HAP-1 (cell line): ENCODE measurements around the gene HSPH1.

Experiments used
- DNase-seq, 2 experiments: peaks; one replicate each; pipeline ENCODE4 v3.0.0-alpha.2; 2016 to 2020; ENCODE audit warnings: low spot score in 2 of 2
- H3K27me3 ChIP-seq: fragments of 250-450 bp; sonication (Bioruptor Pico); 2 replicates; pipeline ENCODE4 v1.5.1; 2020; ENCODE audit warnings: low read depth, mild to moderate bottlenecking, moderate library complexity
- H3K36me3 ChIP-seq: fragments of 250-450 bp; sonication (Bioruptor Pico); replicated peaks from 2 replicates; pipeline ENCODE4 v1.5.1; 2020; ENCODE audit warnings: mild to moderate bottlenecking
- H3K4me1 ChIP-seq: fragments of 250-450 bp; sonication (Bioruptor Pico); 2 replicates; pipeline ENCODE4 v1.5.1; 2020; ENCODE audit warnings: mild to moderate bottlenecking
- H3K4me3 ChIP-seq: fragments of 250-450 bp; sonication (Bioruptor Pico); 2 replicates; pipeline ENCODE4 v1.5.1; 2020; ENCODE audit warnings: mild to moderate bottlenecking, moderate library complexity
- H3K9me3 ChIP-seq: fragments of 250-450 bp; sonication (Bioruptor Pico); 2 replicates; pipeline ENCODE4 v1.5.1; 2020; ENCODE audit warnings: mild to moderate bottlenecking, moderate library complexity
- in situ Hi-C: fragments of 300-500 bp; cut with MboI; formaldehyde crosslinking; loops from 3 replicates; pipeline ENCODE4 v1.14.3; 2020; ENCODE audit warnings: low sequenced_read_pairs, inconsistent platforms, mixed read lengths

Gene HSPH1

DNA sequence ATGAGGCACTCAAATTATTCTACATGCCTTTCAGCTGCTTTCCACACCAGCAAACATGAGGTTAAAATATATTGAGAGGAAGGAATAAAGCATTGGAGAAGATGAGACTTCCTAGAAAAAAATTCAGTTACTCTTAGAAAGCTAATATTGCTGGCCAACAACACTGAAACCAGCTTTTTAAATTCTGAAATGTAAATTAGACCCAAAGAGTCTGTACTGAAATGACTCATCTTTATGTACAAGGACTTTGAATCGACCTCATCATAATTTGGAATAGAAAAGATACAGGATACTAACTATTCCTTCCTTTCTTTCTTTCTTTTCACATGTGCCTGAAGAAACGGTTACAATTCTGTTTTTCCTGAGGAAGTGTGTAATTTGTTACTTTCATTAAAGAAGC is 6.5 kb upstream of the HSPH1 start:
- H3K4me1 ChIP-seq, result peaks cover 3% of the 10 kb centered on the region

DNA sequence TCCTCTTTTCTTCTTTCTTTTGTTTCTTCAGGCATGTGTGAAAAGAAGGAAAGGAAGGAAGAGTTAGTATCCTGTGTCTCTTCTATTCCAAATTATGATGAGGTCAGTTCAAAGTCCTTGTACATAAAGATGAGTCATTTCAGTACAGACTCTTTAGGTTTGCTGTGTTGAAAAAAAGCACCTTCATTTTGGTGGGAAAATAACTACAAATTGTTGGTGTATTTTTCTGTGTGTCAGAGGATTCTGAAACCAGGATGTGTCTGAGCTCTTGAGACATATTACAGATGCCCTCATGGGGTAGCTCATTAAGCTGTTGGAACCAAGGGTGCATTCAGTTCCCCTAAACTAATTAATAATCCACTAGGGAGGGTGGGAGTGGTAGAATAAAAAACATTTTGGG is 5.8 kb upstream of the HSPH1 start:
- peaks cover 6% of the 10 kb centered on the region for H3K4me1 ChIP-seq
- H3K27me3 ChIP-seq, result no peaks in the 10 kb centered on the region
- DNase-seq, result no peak
- in situ Hi-C loops, result no loop called here
- no peaks in the 10 kb centered on the region for H3K36me3 ChIP-seq
- H3K9me3 ChIP-seq, result no peaks in the 10 kb centered on the region
- H3K4me3 ChIP-seq, result no peak overlapping the region

More for the DNA sequence above, 6.5 kb upstream of the HSPH1 start:
- H3K4me3 ChIP-seq, result no peak overlapping the region
- no peaks in the 10 kb centered on the region for H3K36me3 ChIP-seq
- in situ Hi-C loops, result no loop called here
- H3K9me3 ChIP-seq, result no peaks in the 10 kb centered on the region
- H3K27me3 ChIP-seq, result no peaks in the 10 kb centered on the region
- no peak for DNase-seq

DNA sequence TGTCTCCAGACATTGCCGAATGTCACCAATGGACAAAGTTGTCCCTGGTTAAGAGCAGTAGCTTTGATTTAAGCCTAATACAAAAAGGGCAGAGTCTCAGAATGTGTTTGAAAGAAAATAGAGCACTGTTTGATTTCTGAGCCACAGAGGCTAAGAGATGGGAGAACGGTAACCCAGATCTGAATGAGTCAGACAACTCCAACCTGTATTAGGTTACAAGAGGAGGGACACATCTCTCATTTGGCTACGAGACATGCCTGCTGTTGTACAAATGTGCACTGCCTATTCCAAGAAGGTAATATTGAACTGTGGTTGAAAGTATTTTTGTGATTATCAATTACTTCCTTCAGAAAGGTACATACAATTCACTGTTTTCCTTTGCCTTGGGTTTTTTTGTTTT is 4.9 kb upstream of the HSPH1 start:
- Histone ChIP-seq H3K9me3 (no peaks in the 10 kb centered on the region), H3K36me3 (no peaks in the 10 kb centered on the region), H3K4me3 (no peak overlapping the region), H3K27me3 (no peaks in the 10 kb centered on the region), H3K4me1 (peaks cover 3% of the 10 kb centered on the region)
- no peak for DNase-seq
- in situ Hi-C loops, result no loop called here

GRCh38 chr13:31162151-31163008 is 676 bp upstream of the HSPH1 start:
- H3K9me3 ChIP-seq, result no peaks in the 10 kb centered on the region
- peaks cover 8% of the 10 kb centered on the region for H3K36me3 ChIP-seq
- DNase-seq, result peak; percentile 97
- peaks cover 6% of the 10 kb centered on the region; the same call in 1 of the 2 replicates for H3K4me1 ChIP-seq
- peak overlapping the region; percentile 83 for H3K4me3 ChIP-seq
- in situ Hi-C loops, result no loop called here
- no peaks in the 10 kb centered on the region for H3K27me3 ChIP-seq

DNA sequence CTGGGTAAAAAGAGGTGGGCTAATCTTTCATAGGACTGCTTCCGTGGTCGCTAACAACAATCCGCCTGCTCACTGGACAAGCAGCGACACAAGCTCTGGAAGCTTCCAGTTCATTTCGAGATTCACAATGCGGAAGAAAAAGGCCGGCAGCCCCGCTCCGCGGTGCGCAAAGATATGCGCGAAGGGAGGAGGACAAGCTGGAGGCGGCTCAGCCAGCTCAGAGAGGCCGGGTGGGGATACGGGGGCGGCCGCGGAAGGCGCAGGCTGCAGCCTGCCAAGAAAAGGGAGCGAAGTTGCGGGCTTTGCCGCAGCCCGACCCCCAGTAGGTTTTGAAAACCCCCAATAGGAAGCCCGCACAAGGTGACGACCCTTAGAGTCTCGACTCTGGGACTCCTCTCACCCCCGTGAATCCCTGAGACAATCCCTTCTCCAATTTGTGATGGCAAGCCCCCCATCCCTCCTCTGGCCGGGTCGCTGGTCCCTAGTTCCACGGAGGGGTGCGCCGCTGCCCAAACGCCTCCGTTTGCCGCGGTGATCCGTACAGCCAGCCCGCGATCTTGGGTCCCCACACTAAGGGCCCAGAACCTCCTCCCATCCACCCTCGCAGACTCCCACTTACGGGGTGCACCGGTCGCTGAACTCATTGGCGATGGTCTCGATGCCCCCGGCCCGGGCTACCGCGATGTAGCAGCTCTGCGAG is 697 bp downstream of the HSPH1 start:
- peak overlapping the region; percentile 83 for H3K4me3 ChIP-seq
- H3K9me3 ChIP-seq, result no peaks in the 10 kb centered on the region
- peaks cover 6% of the 10 kb centered on the region; the same call in 1 of the 2 replicates for H3K4me1 ChIP-seq
- peaks cover 17% of the 10 kb centered on the region for H3K36me3 ChIP-seq
- H3K27me3 ChIP-seq, result no peaks in the 10 kb centered on the region
- peak; percentile 44 to 71 for DNase-seq
- in situ Hi-C loops, result no loop called here

DNA sequence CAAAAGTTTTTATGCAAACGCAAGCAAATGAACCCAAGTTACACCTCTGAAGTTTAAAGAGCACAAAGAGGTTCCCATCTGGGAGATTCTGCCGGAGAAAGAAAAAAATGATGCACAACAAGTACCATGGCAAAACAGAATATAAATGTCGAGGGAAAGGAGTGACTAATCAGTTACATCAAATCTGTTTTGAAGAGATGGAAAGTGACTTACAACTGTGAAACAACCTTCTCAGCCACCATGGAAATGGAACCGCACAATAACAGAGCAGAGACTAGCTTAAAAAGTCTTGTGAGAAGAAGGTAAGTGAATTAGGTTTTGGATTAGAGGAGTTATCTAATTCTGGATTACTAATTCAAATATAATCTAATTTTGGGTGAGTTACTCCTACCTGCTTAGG is 2.4 kb downstream of the HSPH1 start:
- Histone ChIP-seq H3K36me3 (peaks cover 34% of the 10 kb centered on the region), H3K27me3 (no peaks in the 10 kb centered on the region), H3K4me1 (peaks cover 6% of the 10 kb centered on the region; the same call in 1 of the 2 replicates), H3K9me3 (no peaks in the 10 kb centered on the region), H3K4me3 (peak overlapping the region; percentile 83)
- in situ Hi-C loops, result no loop called here
- DNase-seq, result no peak

DNA sequence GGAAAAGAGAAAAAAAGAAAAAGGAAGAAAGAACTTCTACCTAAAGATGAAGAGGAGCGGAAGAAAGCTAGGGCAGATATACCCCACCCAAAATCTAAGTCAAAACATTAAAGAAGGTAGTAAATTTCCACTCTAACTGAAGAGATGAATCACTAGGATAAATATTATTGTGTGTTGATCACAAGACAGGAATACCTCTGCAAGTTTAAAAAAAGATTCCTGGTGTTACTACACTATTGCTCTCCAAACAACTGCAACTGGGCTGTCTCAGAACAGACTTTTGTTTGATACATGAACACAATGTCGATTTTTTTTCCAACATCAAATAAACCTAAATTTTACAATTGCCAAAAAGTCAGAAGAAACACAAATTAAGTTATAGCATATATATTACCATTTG is 6.8 kb downstream of the HSPH1 start:
- DNase-seq, result no peak
- H3K4me1 ChIP-seq, result 0 out of 2 replicates have a peak, but pooled peaks cover 3% of the 10 kb centered on the region
- no peaks in the 10 kb centered on the region for H3K9me3 ChIP-seq
- H3K4me3 ChIP-seq, result no peak overlapping the region
- H3K36me3 ChIP-seq, result peaks cover 78% of the 10 kb centered on the region
- no peaks in the 10 kb centered on the region for H3K27me3 ChIP-seq
- in situ Hi-C loops, result no loop called here

DNA sequence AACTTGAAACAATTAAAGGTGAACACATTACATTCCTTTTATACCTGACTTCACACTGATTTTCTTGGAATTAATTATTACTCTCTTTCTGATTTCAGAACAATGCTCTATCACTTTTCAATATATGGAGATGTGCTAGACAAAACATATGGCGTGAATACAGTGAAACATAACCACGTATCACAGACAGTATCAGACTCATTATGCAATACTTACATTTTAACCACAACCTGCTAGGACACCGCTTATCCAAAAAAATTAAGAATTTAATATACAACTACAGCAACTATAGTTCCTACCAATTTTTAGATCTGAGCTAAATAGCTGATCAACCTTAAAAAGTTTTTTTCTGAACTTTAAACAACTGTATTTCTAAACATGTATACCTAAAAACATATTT is 9.9 kb downstream of the HSPH1 start:
- Histone ChIP-seq H3K4me3 (no peak overlapping the region), H3K27me3 (no peaks in the 10 kb centered on the region), H3K9me3 (no peaks in the 10 kb centered on the region), H3K4me1 (no peaks in the 10 kb centered on the region), H3K36me3 (peaks cover 95% of the 10 kb centered on the region)
- DNase-seq, result no peak
- in situ Hi-C loops, result no loop called here

GRCh38 chr13:31150315-31150985 is 11.3 kb downstream of the HSPH1 start:
- in situ Hi-C loops, result no loop called here
- peaks cover 98% of the 10 kb centered on the region for H3K36me3 ChIP-seq
- no peaks in the 10 kb centered on the region for H3K9me3 ChIP-seq
- no peak overlapping the region for H3K4me3 ChIP-seq
- H3K27me3 ChIP-seq, result no peaks in the 10 kb centered on the region
- DNase-seq, result no peak
- no peaks in the 10 kb centered on the region for H3K4me1 ChIP-seq

GRCh38 chr13:31149604-31150003 is 12.1 kb downstream of the HSPH1 start:
- no peaks in the 10 kb centered on the region for H3K9me3 ChIP-seq
- peaks cover 98% of the 10 kb centered on the region for H3K36me3 ChIP-seq
- H3K4me3 ChIP-seq, result no peak overlapping the region
- in situ Hi-C loops, result no loop called here
- no peak for DNase-seq
- H3K4me1 ChIP-seq, result no peaks in the 10 kb centered on the region
- no peaks in the 10 kb centered on the region for H3K27me3 ChIP-seq

- in situ Hi-C loops, result no loop called here
- no peak for DNase-seq
- peaks cover 97% of the 10 kb centered on the region for H3K36me3 ChIP-seq
Measured at GRCh38 chr13:31145417-31145816, 16.3 kb downstream of the HSPH1 start.

GRCh38 chr13:31138515-31138914 is 23.2 kb downstream of the HSPH1 start:
- H3K27me3 ChIP-seq, result no peaks in the 10 kb centered on the region
- peaks cover 82% of the 10 kb centered on the region for H3K36me3 ChIP-seq
- in situ Hi-C loops, result no loop called here
- DNase-seq, result no peak
- H3K4me1 ChIP-seq, result no peaks in the 10 kb centered on the region
- no peak overlapping the region for H3K4me3 ChIP-seq
- H3K9me3 ChIP-seq, result no peaks in the 10 kb centered on the region

More at GRCh38 chr13:31145417-31145816, 16.3 kb downstream of the HSPH1 start:
- Histone ChIP-seq H3K4me3 (no peak overlapping the region), H3K4me1 (no peaks in the 10 kb centered on the region), H3K9me3 (no peaks in the 10 kb centered on the region), H3K27me3 (no peaks in the 10 kb centered on the region)

DNA sequence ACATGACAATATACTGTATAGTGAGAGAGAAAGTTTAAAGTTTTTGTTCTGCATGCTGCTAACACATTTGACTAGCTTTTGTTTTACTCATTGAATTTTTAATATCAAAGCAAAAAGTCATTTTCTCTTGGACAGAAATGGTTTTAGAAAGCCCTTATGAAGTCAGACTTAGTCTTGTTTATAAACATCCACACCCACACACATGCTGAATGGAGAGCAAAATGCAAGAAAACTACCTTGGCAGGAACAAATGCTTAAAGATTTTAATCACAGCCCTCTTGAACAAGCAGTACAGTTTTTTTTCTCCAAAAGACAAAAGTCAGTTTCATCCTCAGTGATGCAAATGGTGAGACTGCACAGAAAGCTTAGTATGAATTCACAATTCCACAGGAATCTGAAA is 25.0 kb downstream of the HSPH1 start:
- H3K27me3 ChIP-seq, result no peaks in the 10 kb centered on the region
- no peaks in the 10 kb centered on the region for H3K4me1 ChIP-seq
- no peak for DNase-seq
- peaks cover 64% of the 10 kb centered on the region for H3K36me3 ChIP-seq
- in situ Hi-C loops, result no loop called here
- no peaks in the 10 kb centered on the region for H3K9me3 ChIP-seq
- no peak overlapping the region for H3K4me3 ChIP-seq
